GM23338 (cell line): ENCODE data around the gene ASPRV1. TPM values are rescaled to one million over a fixed set of nuclear protein-coding genes. Genes with fewer than 3 reads are reported as not detected.

ENCODE experiments used
- ATAC-seq: fragments of 200-7000 bp; cut with Tn5 transposase; 3 replicates; pipeline ENCODE4 v1.9.1; 2020
- DNase-seq: peaks from one replicate; pipeline ENCODE4 v3.0.0-alpha.2; 2015; ENCODE audit warnings: low spot score
- H2AFZ ChIP-seq: fragments of 200-600 bp; sonication (generic); 2 replicates; pipeline ENCODE4 v1.8.0; 2016; ENCODE audit warnings: antibody characterized with exemption, mild to moderate bottlenecking, moderate library complexity
- H3F3A ChIP-seq: fragments of 200-600 bp; sonication (generic); replicated peaks from 2 replicates; pipeline ENCODE4 v1.8.0; 2017; ENCODE audit warnings: antibody characterized with exemption, mixed run types, low read depth
- H3K27ac ChIP-seq: fragments of 200-600 bp; sonication (generic); 2 replicates; pipeline ENCODE4 v1.6.1; 2016; ENCODE audit warnings: low read depth
- H3K27me3 ChIP-seq: fragments of 200-600 bp; sonication (generic); 2 replicates; pipeline ENCODE4 v1.8.0; 2016; ENCODE audit warnings: mild to moderate bottlenecking, mixed run types, moderate library complexity; ENCODE audit not compliant: insufficient read depth
- H3K36me3 ChIP-seq: fragments of 200-600 bp; sonication (generic); 2 replicates; pipeline ENCODE4 v1.8.0; 2016; ENCODE audit warnings: mild to moderate bottlenecking; ENCODE audit not compliant: insufficient read depth
- H3K4me1 ChIP-seq: fragments of 200-600 bp; sonication (generic); 2 replicates; pipeline ENCODE4 v1.8.0; 2016; ENCODE audit warnings: mild to moderate bottlenecking, moderate library complexity; ENCODE audit not compliant: insufficient read depth
- H3K4me2 ChIP-seq: fragments of 200-600 bp; sonication (generic); 2 replicates; pipeline ENCODE4 v1.7.1; 2017; ENCODE audit warnings: mixed run types
- H3K4me3 ChIP-seq: fragments of 200-600 bp; sonication (generic); 2 replicates; pipeline ENCODE4 v1.6.1; 2016; ENCODE audit warnings: mixed run types
- H3K79me2 ChIP-seq: fragments of 200-600 bp; sonication (generic); replicated peaks from 2 replicates; pipeline ENCODE4 v1.8.0; 2017; ENCODE audit warnings: mild to moderate bottlenecking; ENCODE audit not compliant: insufficient read depth
- H3K9me2 ChIP-seq: fragments of 200-600 bp; sonication (generic); 2 replicates; pipeline ENCODE4 v1.8.0; 2017; ENCODE audit not compliant: insufficient read depth
- H4K20me1 ChIP-seq: fragments of 200-600 bp; sonication (generic); replicated peaks from 2 replicates; pipeline ENCODE4 v1.8.0; 2017; ENCODE audit warnings: mild to moderate bottlenecking; ENCODE audit not compliant: insufficient read depth
- H3K27ac Mint-ChIP-seq: 2 replicates; pipeline ENCODE4 v1.8.0; 2020; ENCODE audit warnings: inconsistent platforms, mild to moderate bottlenecking, moderate library complexity, mixed read lengths
- H3K27me3 Mint-ChIP-seq: 3 replicates; pipeline ENCODE4 v1.8.0; 2022; ENCODE audit warnings: low read depth, mild to moderate bottlenecking, moderate library complexity, mixed read lengths, inconsistent platforms; ENCODE audit not compliant: insufficient read depth, poor library complexity
- H3K36me3 Mint-ChIP-seq: 3 replicates; pipeline ENCODE4 v1.8.0; 2021; ENCODE audit warnings: low read depth, mild to moderate bottlenecking, inconsistent platforms, moderate library complexity, mixed read lengths
- H3K4me1 Mint-ChIP-seq: 3 replicates; pipeline ENCODE4 v1.8.0; 2020; ENCODE audit warnings: mild to moderate bottlenecking, inconsistent platforms, mixed read lengths
- H3K4me3 Mint-ChIP-seq: 3 replicates; pipeline ENCODE4 v1.8.0; 2021; ENCODE audit warnings: moderate library complexity, mild to moderate bottlenecking, inconsistent platforms, mixed read lengths
- H3K9me3 Mint-ChIP-seq: 3 replicates; pipeline ENCODE4 v1.8.0; 2020; ENCODE audit warnings: moderate library complexity, mild to moderate bottlenecking, inconsistent platforms, mixed read lengths
- CREB1 ChIP-seq: fragments of 250-450 bp; sonication (Bioruptor Pico); IDR thresholded peaks from 2 replicates; pipeline ENCODE4 v1.5.0; 2020; ENCODE audit warnings: low read depth, mild to moderate bottlenecking, moderate library complexity
- EZH2 ChIP-seq: fragments of 200-600 bp; sonication (generic); IDR thresholded peaks from one replicate; pipeline ENCODE4 v1.8.0; 2017; ENCODE audit warnings: antibody characterized with exemption, mild to moderate bottlenecking, low read depth; ENCODE audit not compliant: unreplicated experiment
- EZH2phosphoT487 ChIP-seq: fragments of 200-600 bp; sonication (generic); IDR thresholded peaks from one replicate; pipeline ENCODE4 v1.8.1; 2018; ENCODE audit warnings: antibody characterized with exemption; ENCODE audit not compliant: unreplicated experiment
- JUNB ChIP-seq: IDR thresholded peaks from one replicate; pipeline ENCODE4 v1.6.1; 2016; ENCODE audit warnings: antibody characterized with exemption; ENCODE audit not compliant: unreplicated experiment
- NANOG ChIP-seq: IDR thresholded peaks from 2 replicates; pipeline ENCODE4 v1.6.1; 2016; ENCODE audit warnings: antibody characterized with exemption, borderline replicate concordance
- POLR2AphosphoS5 ChIP-seq: IDR thresholded peaks from 2 replicates; pipeline ENCODE4 v1.6.1; 2016; ENCODE audit warnings: antibody characterized with exemption, low read depth
- STAT1 ChIP-seq: IDR thresholded peaks from one replicate; pipeline ENCODE4 v1.6.1; 2016; ENCODE audit warnings: antibody characterized with exemption; ENCODE audit not compliant: unreplicated experiment
- ZNF114 ChIP-seq: fragments of 250-450 bp; sonication (Bioruptor Pico); IDR thresholded peaks from 2 replicates; pipeline ENCODE4 v1.5.0; 2020; ENCODE audit warnings: mild to moderate bottlenecking, moderate library complexity
- ZNF331 ChIP-seq: fragments of 250-450 bp; sonication (Bioruptor Pico); IDR thresholded peaks from 2 replicates; pipeline ENCODE4 v1.5.0; 2020; ENCODE audit warnings: low read depth, mild to moderate bottlenecking, moderate library complexity
- polyA plus RNA-seq: library from polyadenylated mRNA; unstranded; fragments of >200 nt; fragmentation: Nextera tagmentation; extraction: Ambion mirVana; gene quantifications from 2 replicates; pipeline ENCODE4 v1.2.1, GENCODE V29; 2016
- total RNA-seq: library from RNA; depleted of rRNA; stranded (reverse); fragments of >200 nt; shearing (Covaris generic); gene quantifications from 2 replicates; pipeline ENCODE4 v1.2.3, GENCODE V29; 2014
- TF ChIP-seq, protein P1 (sequence below): fragments of 250-450 bp; sonication (Bioruptor Pico); IDR thresholded peaks from 2 replicates; pipeline ENCODE4 v1.5.0; 2020; ENCODE audit warnings: mild to moderate bottlenecking, moderate library complexity
- TF ChIP-seq, protein P2 (sequence below), 2 experiments: fragments of 200-600 bp in 1 of 2; sonication (generic) in 1 of 2; conservative IDR thresholded peaks; 2 replicates each; pipeline versions ENCODE4 v1.5.1 to v1.6.1; 2016 to 2017; ENCODE audit warnings: antibody characterized with exemption in 2 of 2, low read depth in 2 of 2, mild to moderate bottlenecking in 2 of 2, moderate library complexity in 1 of 2

ASPRV1 gene
- total and polyA plus RNA-seq, 2 experiments from 2014 or later, result 0.60 to 1.4 TPM

DNA sequence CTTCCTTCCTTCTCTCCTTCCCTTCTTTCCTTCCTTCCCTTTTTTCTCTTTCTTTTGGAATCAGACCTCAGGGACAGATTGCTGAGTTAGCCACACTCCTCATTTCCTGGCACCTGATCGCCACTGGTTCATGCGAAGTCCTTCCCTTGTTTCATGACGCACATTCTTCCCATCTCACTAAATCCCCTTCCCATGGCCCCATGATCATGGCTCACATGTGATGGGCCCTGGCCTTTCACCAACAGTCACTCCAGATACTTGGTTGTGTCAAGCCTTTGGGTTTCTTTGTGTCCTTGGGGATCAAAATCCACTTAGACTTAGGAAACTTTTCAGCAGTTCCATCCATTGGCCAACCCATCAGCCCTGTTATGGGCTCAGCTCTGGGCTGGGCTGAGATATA, 23.8 kb upstream of the ASPRV1 start (continued):
- TF ChIP-seq, protein P1, sequence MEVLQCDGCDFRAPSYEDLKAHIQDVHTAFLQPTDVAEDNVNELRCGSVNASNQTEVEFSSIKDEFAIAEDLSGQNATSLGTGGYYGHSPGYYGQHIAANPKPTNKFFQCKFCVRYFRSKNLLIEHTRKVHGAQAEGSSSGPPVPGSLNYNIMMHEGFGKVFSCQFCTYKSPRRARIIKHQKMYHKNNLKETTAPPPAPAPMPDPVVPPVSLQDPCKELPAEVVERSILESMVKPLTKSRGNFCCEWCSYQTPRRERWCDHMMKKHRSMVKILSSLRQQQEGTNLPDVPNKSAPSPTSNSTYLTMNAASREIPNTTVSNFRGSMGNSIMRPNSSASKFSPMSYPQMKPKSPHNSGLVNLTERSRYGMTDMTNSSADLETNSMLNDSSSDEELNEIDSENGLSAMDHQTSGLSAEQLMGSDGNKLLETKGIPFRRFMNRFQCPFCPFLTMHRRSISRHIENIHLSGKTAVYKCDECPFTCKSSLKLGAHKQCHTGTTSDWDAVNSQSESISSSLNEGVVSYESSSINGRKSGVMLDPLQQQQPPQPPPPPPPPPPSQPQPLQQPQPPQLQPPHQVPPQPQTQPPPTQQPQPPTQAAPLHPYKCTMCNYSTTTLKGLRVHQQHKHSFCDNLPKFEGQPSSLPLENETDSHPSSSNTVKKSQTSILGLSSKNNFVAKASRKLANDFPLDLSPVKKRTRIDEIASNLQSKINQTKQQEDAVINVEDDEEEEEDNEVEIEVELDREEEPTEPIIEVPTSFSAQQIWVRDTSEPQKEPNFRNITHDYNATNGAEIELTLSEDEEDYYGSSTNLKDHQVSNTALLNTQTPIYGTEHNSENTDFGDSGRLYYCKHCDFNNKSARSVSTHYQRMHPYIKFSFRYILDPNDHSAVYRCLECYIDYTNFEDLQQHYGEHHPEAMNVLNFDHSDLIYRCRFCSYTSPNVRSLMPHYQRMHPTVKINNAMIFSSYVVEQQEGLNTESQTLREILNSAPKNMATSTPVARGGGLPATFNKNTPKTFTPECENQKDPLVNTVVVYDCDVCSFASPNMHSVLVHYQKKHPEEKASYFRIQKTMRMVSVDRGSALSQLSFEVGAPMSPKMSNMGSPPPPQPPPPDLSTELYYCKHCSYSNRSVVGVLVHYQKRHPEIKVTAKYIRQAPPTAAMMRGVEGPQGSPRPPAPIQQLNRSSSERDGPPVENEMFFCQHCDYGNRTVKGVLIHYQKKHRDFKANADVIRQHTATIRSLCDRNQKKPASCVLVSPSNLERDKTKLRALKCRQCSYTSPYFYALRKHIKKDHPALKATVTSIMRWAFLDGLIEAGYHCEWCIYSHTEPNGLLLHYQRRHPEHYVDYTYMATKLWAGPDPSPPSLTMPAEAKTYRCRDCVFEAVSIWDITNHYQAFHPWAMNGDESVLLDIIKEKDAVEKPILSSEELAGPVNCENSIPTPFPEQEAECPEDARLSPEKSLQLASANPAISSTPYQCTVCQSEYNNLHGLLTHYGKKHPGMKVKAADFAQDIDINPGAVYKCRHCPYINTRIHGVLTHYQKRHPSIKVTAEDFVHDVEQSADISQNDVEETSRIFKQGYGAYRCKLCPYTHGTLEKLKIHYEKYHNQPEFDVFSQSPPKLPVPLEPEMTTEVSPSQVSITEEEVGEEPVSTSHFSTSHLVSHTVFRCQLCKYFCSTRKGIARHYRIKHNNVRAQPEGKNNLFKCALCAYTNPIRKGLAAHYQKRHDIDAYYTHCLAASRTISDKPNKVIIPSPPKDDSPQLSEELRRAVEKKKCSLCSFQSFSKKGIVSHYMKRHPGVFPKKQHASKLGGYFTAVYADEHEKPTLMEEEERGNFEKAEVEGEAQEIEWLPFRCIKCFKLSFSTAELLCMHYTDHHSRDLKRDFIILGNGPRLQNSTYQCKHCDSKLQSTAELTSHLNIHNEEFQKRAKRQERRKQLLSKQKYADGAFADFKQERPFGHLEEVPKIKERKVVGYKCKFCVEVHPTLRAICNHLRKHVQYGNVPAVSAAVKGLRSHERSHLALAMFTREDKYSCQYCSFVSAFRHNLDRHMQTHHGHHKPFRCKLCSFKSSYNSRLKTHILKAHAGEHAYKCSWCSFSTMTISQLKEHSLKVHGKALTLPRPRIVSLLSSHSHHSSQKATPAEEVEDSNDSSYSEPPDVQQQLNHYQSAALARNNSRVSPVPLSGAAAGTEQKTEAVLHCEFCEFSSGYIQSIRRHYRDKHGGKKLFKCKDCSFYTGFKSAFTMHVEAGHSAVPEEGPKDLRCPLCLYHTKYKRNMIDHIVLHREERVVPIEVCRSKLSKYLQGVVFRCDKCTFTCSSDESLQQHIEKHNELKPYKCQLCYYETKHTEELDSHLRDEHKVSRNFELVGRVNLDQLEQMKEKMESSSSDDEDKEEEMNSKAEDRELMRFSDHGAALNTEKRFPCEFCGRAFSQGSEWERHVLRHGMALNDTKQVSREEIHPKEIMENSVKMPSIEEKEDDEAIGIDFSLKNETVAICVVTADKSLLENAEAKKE (CRISPR knock-in tag), result no peak
- no peak for TF ChIP-seq STAT1
- TF ChIP-seq JUNB, result no peak
- TF ChIP-seq CREB1 (CRISPR knock-in tag), result no peak
- TF ChIP-seq, protein P2, sequence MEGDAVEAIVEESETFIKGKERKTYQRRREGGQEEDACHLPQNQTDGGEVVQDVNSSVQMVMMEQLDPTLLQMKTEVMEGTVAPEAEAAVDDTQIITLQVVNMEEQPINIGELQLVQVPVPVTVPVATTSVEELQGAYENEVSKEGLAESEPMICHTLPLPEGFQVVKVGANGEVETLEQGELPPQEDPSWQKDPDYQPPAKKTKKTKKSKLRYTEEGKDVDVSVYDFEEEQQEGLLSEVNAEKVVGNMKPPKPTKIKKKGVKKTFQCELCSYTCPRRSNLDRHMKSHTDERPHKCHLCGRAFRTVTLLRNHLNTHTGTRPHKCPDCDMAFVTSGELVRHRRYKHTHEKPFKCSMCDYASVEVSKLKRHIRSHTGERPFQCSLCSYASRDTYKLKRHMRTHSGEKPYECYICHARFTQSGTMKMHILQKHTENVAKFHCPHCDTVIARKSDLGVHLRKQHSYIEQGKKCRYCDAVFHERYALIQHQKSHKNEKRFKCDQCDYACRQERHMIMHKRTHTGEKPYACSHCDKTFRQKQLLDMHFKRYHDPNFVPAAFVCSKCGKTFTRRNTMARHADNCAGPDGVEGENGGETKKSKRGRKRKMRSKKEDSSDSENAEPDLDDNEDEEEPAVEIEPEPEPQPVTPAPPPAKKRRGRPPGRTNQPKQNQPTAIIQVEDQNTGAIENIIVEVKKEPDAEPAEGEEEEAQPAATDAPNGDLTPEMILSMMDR (conservative IDR thresholded peaks at IDR 0.05; ENCODE audit: low read depth in 2 of 2), result no peak
- no peak for TF ChIP-seq NANOG
- TF ChIP-seq ZNF114 (CRISPR knock-in tag), result no peak

DNA sequence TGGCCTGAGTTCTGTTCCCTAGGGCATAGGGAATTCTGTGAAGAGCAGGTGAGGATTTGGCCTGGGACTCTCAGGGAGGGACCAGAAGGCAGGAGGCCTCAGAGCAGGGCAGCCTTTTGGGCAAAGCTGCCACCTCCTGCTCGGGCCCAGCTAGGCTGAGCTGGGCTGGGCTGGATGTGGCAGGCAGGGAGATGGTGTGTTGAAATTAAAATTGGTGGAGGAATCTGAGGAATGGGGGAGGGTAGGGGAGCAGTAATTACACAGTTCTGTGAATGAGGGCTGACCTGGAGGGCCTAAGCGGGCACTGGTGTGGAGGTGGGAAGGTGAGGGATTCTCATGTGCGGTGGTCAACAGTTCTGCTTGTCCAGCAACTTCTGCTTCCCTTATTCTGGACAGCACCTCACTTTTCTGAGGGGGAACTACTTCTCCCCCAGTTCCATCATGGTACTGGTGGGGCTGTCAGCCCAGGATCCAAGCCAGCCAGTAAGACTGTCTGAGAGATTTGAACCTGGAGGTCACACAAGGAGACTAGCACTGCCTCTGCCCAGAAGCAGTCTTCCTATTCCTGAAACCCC, 22.0 kb upstream of the ASPRV1 start:
- ATAC-seq (no peak), DNase-seq (no peak)
- no peak overlapping the region for H2AFZ ChIP-seq
- H4K20me1 ChIP-seq, result no peaks in the 10 kb centered on the region
- H3K36me3 Mint-ChIP-seq, result no peaks in the 10 kb centered on the region
- H3K4me1 ChIP-seq, result no peaks in the 10 kb centered on the region
- H3K27ac Mint-ChIP-seq, result no peak overlapping the region
- no peaks in the 10 kb centered on the region for H3K79me2 ChIP-seq
- H3F3A ChIP-seq, result no peaks in the 10 kb centered on the region
- H3K36me3 ChIP-seq, result no peaks in the 10 kb centered on the region
- no peaks in the 10 kb centered on the region for H3K9me2 ChIP-seq
- H3K4me3 ChIP-seq, result no peak overlapping the region
- no peaks in the 10 kb centered on the region for H3K27me3 ChIP-seq
- H3K27me3 Mint-ChIP-seq, result peaks cover 1% of the 10 kb centered on the region
- H3K27ac ChIP-seq, result no peak overlapping the region
- no peaks in the 10 kb centered on the region; the same call in 2 of the 3 replicates for H3K4me1 Mint-ChIP-seq
- no peak overlapping the region for H3K4me3 Mint-ChIP-seq
- H3K9me3 Mint-ChIP-seq, result no peaks in the 10 kb centered on the region
- H3K4me2 ChIP-seq, result no peak overlapping the region
- TF ChIP-seq JUNB (no peak), ZNF331 (CRISPR knock-in tag) (no peak), POLR2AphosphoS5 (no peak), NANOG (no peak), EZH2phosphoT487 (no peak), EZH2 (no peak), CREB1 (CRISPR knock-in tag) (no peak), STAT1 (no peak), ZNF114 (CRISPR knock-in tag) (no peak)
- TF ChIP-seq, protein P2 (conservative IDR thresholded peaks at IDR 0.05; ENCODE audit: low read depth in 2 of 2), result no peak
